Hematopoietic multipotent progenitor cell treated with erythropoietin and hydrocortisone succinate and interleukin-3 and kit ligand, for 4 days (in vitro differentiated cells): Measurements from ENCODE around the gene TMEM244.
"Not testable (repeated sequence)": the region's sequence is repeated elsewhere in the genome, so short reads cannot be mapped to it uniquely, and the experiment has no call there.

Experiments used
- DNase-seq: peaks from one replicate; pipeline ENCODE4 v3.0.0-alpha.2; 2015

The TMEM244 gene

GRCh38 chr6:129860908-129861665 is at the start of gene TMEM244:
TSS of gene TMEM244 (minus strand) at chr6:129861315. CDS start at chr6:129861188, 127 bp downstream.
- DNase-seq = no peak

DNA sequence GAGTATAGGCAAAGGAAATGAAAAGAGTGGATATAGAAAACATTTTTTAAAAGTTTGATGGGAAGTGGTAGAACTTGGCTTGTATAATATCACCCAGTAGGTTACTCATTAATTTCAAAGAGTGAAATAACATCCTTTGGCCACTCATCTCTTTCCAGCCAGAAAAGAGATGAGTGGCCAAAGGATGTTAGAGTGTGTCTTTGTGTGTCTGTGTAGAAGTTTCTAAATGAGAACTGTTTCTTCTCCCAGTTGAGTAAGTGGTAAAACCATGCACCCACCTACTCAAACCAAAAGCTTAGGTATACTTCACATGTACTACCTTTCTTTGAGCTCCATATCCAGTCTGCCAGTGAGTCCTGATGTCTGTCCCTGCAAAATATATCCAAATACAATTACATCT is 47.7 kb upstream of the TMEM244 start:
- DNase-seq = no peak

- no peak for DNase-seq
Observed at GRCh38 chr6:129908356-129908755, 47.2 kb upstream of the TMEM244 start.

DNA sequence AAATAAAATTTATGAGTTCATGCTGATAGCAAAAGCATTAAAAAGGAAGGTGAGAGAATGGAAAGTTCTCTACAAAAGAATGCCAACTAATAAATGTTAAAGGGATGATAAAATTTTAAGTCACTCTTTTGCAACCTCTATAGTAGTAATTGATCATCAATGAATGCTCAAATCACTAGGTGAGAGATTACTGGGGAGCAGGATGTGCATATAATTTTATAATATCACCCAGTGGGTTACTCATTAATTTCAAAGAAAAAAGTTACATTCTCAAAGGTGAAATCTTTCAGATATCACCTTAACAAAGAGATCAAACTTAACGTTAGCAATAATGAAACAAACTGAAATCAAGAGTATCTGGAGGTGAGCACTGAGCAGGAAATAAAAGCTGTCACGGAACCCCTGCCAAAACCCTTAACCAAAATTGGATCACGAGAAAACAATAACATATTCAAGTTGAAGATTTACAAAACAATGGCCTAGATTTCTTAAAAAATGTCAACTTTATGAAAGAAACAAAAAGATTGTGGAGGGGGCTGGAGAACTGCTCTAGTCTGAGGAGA is 45.5 kb upstream of the TMEM244 start:
- no peak for DNase-seq

- DNase-seq = no peak
Observed at GRCh38 chr6:129903082-129903481, 42.0 kb upstream of the TMEM244 start.

- DNase-seq = no peak
Observed at GRCh38 chr6:129902681-129903080, 41.6 kb upstream of the TMEM244 start.

DNA sequence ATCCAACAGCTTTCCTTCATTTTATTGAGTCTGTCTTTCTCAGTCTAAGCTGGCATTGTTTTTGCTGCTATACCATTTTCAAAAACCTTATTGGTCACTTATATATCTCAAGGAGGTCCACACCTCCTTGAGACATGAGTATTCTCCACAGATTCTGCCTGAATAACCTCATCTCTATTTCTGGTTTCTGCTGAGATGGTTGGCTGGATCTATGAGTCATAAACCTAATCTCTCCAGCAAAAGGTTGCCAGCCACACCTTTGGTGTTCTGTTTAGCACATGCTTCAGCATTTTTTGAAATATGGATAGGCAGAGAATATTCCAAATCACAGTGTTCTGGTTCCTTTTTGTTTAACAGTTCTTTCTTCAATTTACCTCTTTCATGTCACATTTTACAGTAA is 40.8 kb upstream of the TMEM244 start:
- no peak for DNase-seq

- DNase-seq = no peak
Observed at GRCh38 chr6:129895692-129896091, 34.6 kb upstream of the TMEM244 start.

DNA sequence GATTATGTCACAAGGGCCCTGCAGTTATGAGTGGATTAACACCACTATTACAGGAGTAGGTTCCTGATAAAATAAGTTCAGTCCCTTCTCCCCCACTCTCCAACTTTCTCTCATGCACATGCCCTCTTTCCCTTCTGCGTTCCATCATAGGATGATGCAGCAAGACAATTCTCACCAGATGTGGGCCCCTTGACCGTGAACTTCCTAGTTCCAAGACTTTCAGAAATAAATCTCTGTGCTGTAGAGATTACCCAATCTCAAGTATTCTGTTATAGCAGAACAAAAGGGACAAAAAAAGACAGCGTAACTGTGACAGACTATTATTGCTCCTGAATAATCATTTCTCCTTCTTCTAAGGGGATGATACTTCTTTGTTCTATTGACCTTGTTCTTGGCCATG is 33.8 kb upstream of the TMEM244 start:
- no peak for DNase-seq

DNA sequence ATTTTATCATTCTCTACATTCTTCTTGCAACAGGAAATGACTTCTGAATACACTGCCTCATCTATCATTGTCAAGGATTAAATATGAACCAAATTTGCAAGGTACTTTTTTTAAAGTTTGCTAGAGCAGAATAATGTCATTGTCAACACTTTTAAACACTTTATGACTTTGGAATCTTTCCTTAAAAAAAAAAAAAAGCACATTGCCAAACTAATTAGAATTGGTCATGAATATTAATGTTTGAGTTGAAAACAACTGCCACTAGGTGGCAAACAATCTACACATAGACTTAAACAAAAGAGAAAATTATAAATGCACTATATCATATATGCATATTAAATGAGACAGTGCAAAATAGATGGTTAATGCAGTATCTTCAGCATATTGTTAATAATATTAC is 32.5 kb upstream of the TMEM244 start:
- peak; percentile 75 for DNase-seq

DNA sequence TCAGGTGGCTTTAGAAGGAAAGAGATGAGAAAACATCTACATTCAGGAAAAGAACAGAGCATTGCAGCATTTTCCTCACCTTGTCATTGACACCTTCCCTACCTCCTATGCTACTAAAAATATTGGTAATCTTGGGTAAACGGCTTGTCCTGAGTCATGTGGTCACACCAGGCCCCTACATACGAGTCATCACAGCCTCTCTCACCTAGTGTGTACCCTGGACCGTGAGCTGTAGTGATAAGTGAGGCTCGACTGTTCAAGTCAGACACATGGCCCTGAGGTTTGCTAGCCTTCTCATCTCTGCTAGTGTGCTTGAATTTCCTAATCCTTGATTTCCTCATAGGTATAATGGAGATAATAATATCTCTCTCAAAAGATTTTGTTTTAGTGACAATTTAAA is 29.6 kb upstream of the TMEM244 start:
- peak; percentile 23 for DNase-seq

- no peak for DNase-seq
Observed at GRCh38 chr6:129890164-129890563, 29.0 kb upstream of the TMEM244 start.

DNA sequence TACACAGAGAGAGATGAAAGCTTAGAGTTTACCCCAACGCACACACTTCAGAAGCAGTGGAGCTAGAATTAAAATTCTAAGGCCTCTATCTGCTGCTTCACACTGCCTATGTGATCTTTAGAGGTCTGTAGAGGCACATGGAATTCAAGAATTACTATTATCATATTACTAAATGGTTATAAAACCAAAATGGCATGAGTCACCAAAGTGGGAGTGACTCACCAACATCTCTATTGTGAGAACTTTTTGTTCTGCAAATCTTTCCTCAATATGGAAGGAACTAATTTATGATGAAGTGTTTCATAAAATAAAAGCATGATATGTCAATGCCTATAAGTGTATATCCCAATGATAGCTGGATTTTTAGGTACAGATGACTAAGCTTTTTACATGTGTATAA is 28.5 kb upstream of the TMEM244 start:
- DNase-seq = peak; percentile 44

- DNase-seq = no peak
Observed at GRCh38 chr6:129886401-129887155, 25.5 kb upstream of the TMEM244 start.

DNA sequence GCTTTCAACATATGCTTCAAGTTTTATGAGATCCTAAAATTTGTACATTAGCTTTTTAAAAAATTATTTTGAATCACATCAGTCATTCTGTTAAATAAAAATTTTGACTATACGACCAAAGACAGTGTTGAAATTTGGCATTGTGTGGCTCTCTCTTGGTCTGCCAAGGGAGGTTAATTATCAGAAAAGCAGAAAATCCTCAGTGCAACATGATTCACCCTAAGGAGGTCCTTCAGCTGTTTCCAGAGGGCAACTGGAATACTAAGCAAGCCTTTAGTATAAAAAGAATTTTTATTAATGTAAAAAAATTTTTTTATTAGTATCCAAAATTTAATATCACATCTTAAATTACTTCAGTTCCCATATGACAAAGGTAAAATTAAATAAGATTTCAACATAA is 23.1 kb upstream of the TMEM244 start:
- no peak for DNase-seq

DNA sequence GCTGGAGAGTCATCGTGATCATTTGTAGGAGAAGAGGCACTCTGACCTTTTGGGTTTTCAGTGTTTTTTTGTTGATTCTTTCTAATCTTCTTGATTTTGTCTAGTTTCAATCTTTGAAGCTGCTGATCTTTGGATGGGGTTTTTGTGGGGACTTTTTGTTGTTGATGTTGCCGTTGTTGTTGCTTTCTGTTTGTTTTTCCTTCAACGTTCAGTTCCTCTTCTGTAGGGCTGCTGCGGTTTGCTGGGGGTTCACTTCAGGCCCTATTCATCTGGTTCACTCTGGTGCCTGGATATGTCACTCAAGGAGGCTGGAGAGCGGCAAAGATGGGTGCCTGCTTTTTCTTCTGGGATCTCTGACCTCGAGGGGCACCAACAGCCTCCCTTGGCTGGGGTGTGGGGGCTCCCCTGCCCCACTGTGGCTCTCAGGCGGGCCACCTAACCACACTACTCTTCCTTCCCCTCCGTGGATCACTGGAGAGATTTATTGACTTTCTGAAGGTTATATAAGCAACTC is 21.5 kb upstream of the TMEM244 start:
- peak; percentile 33 for DNase-seq

- not testable (repeated sequence) for DNase-seq
Observed at GRCh38 chr6:129877894-129878293, 16.8 kb upstream of the TMEM244 start.

DNA sequence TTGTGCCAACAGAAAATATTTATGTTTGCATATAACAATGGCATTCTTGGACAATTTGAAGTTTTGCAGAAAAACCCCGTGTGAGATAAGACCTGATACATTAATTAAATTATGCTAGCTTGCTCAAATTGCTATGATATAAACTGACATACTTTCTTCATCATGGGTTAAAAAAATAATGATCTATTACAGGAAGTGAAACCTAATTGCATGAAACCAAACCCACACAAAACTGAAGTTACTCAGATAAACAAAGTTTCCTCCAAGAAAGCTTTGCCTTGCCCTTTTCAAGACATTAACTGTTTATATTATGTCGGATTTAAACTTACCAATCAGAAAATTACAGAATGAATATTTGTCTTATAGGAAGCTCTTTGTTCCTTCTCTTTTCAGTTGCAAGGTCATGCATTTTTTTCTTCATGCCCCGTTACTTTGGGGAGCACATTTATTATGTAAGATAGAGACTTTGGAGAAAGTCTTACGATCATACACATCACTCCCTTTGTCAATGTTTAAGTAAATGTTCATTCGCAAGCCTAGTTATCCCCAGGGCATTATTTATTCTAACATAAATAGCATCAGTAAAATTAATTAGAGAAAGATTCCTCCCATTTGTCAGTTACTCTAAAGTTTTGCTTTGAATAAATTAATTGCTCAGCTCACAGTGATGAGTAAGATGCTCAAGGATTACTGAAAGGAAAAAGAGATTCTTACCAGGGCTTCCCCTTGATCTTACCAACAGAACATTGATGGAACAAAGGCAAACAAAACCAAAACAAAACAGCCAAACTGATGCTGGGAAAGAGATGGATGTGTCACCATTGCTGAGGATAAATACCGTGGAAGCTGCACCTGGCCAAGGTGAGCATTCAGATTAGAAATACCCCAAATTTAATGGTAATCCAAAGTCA is 14.8 kb upstream of the TMEM244 start:
- DNase-seq = no peak

GRCh38 chr6:129874837-129875236 is 13.7 kb upstream of the TMEM244 start:
- no peak for DNase-seq

DNA sequence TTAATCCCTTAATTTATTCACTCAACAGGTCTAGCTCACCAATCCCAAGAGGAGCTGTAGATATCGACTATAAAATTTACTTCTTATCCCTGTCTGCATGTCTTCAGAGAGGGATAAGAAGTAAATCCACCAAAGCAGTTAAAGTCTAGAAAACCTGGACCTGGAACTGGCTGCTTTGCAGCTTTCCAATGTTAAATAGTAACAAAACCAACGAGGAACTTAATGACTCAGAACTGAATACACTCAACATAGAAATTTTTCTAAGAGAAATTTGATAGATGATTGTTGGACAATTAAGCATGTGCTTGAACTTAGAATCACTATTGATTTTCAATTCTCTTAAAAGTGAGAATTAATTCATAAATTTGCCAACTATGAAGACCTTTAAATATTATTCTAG is 11.5 kb upstream of the TMEM244 start:
- DNase-seq = no peak

- DNase-seq = no peak
Observed at GRCh38 chr6:129871221-129871620, 10.1 kb upstream of the TMEM244 start.

GRCh38 chr6:129867403-129867802 is 6.3 kb upstream of the TMEM244 start:
- DNase-seq = no peak

DNA sequence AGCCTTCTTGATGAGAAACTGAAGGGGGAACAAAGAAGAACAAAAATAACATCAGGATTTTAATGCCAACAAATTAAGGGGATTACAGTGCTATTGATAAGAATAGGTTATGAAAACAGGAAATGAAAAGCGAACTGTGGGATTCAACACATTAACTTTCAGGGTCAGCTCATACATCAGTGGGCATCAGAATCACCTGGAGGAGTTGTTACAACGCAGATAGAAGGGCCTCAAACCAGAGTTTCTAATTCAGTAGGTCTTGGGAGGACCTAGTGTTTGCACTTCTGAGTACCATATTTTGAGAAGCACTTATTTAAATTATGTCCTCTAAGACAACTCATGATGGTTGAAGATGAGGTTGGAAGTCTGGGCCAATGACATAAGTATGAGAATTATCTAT is 5.6 kb upstream of the TMEM244 start:
- DNase-seq = no peak
